HG02678 (cell line): ENCODE results near the gene PRSS53.
A peak's percentile ranks its signal among the peaks of the same experiment; 100 is the strongest.
"Not testable (repeated sequence)": the region's sequence is repeated elsewhere in the genome, so short reads cannot be mapped to it uniquely, and the experiment has no call there.

Experiments
- ATAC-seq: cut with Tn5 transposase; IDR thresholded peaks from one replicate; pipeline ENCODE4 v1.9.1; 2021; ENCODE audit warnings: mild to moderate bottlenecking, moderate library complexity; ENCODE audit not compliant: unreplicated experiment

PRSS53 gene

DNA sequence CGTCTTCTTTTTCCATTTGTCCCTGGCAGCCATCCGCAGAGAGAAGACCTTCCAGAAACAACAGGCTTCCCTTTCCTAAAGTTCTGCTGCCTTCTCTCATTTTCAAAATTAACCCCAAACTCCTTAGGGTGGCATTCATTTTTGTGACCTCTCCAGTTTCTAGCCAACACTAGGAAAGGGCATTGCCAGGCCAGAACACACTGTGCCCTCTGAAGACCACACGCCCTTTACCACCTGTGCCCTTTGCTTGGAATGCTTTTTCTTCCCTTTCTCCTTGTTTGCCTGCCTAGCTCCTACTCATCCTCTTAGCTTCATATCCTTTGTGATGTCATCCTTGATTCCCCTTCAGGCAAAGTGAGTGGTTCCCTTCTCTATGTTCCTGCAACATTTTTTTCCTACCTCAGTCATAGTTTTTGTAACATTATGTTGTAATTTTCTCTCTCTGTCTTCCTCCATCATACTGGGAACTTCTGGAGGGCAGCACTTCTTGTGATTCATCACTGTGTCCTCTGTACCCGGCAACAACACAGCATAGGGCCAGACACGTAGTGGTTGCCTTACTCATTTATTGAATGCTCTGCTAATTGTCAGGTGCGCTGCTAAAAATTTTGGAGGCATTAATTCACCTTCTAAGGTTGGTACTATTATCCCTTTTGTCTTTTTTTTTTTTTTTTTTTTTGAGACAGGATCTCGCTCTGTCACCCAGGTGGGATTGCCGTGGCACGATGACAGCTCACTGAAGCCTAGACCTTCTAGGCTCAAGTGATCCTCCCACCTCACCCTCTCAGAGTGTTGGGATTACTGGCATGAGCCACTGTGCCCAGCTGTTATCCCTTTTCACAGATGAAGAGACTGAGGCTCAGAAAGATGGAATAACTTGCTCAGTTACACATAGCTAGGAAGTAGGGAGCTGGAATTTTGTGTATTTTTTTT, 29.7 kb upstream of the PRSS53 start:
- ATAC-seq: no peak

DNA sequence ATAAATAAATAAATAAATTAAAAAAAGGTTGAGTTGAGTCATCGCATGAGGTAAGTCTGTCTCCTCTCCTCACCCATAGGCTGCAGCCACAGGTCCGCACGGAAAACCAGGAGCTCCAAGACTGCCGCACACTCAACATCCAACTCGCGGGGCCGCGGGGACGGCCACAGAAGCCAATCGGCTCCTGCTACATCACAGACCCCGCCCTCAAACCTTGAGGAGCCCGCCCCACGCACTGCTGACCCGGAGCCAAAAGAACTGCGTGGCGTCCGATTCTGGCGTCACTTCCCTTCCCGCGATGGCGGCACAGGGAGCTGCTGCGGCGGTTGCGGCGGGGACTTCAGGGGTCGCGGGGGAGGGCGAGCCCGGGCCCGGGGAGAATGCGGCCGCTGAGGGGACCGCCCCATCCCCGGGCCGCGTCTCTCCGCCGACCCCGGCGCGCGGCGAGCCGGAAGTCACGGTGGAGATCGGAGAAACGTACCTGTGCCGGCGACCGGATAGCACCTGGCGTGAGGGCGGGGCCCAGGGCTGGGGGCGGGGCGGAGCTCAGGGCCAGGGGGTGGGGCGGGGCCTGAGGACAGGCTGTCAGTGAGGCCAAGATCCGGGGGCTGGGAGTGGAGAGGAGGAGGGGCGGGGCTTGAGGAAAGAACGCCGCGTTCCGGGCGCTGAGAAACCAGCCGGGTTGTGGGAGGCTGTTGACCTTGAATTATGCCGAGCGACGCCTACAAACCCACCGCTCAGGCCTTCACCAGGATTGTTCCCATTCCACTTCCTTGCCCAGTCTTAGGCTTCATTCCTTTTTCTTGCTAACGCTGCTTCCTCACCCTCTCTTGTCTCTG, 28.9 kb upstream of the PRSS53 start, which contains the start of gene KAT8:
TSS of gene KAT8 (plus strand) at position 281 of the 839 bp plus-strand sequence. CDS start at position 299, 18 bp downstream.
- peak; percentile 84 for ATAC-seq

DNA sequence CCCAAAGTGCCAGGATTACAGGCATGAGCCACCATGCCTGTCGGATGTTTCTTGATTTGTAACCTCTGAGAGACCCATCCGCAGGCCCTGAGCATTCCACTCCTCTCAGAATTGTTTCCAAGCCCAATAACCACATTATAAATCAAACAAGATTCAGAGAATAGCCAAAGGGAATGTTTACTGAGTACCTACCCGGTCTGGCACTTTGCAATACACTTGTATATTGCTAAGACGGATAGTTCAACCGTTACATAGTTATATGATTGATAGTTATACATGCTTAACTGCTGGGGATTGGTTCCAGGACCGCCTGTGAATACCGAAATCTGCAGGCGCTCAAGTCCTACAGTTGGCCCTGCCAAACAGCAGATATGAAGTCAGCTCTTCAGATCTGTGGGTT, 25.7 kb upstream of the PRSS53 start:
- ATAC-seq: no peak

DNA sequence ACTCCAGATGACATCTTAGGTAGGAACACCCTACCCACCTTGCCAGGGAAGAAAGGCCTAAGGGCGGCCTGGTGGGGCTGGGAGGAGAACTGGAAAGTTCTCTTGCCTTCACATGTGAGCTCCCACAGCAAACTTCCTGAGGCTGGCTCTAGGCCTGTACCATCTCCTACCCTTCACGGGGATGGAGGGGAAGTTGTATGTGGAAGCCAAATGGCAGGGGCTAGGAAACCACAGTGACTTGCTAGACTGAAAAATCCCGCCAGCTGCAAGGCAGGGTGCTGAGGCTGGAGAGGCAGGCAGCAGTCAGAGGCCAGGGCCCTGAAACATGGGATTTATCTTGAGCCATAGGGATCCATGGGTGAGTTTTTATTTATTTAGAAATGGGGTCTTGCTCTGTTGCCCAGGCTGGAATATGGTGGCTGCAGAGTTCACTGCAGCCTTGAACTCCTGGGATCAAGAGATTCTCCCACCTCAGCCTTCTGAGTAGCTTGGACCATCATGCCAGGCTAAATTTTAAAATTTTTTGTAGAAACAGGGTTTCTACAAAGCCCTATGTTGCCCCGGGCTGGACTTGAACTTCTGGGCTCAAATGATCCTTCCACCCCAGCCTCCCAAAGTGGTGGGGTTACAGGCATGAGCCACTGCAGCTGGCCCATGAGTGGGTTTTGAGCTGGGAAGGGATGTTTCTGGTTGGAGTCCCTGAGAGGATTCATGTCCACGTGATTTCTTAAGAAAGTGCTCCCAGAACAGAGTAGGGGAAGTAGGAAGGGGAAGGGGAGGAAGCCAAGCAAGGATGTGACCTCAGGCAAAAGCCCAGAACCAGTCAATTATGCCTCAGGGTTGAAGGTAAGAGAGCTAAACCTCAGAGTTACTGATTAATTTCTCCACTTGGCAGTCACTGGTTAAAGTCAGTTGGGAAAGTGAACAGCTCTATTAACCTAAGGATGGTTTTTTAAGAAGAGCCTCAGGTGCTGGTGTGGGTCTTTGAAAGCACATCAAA, 24.7 kb upstream of the PRSS53 start:
- no peak for ATAC-seq

DNA sequence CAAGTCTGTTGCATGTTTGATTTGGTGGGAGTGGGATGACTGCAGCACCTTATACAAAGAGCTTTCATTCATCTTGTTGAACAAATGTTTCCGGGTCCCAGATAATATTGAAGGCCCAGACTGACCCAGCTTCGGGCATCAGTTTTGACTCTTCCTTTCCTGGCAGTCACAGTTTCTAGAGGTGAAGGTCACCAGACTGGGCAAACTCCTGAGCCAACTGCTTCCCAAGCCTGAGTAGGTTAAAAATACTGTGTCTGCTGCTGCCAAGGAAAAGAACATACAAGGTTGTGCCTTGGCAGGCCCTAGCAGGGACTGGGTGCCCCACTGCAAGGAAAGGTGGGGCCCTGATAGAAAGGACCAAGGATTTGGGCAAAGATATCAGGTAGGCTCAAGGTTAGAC, 24.0 kb upstream of the PRSS53 start:
- no peak for ATAC-seq

DNA sequence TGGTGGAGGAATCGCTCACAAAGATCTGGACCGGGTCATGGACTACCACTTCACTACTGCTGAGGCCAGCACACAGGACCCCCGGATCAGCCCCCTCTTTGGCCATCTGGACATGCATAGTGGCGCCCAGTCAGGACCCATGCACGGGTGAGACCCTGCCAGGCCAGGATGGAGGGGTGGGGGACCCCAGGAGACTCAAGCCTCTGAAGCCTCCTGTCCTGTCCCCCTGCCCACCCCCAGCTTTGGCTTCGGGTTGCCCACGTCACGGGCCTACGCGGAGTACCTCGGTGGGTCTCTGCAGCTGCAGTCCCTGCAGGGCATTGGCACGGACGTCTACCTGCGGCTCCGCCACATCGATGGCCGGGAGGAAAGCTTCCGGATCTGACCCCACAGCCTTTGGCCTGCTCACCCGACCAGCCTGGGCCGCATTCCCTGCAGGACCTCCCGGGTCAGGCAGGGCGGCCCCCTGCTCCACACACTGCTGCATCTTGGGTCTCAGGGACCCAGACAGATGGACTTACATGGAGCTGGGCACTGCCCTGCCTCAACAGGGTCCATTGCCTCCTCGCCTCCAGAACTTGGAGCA, 23.2 kb upstream of the PRSS53 start:
- no peak for ATAC-seq

DNA sequence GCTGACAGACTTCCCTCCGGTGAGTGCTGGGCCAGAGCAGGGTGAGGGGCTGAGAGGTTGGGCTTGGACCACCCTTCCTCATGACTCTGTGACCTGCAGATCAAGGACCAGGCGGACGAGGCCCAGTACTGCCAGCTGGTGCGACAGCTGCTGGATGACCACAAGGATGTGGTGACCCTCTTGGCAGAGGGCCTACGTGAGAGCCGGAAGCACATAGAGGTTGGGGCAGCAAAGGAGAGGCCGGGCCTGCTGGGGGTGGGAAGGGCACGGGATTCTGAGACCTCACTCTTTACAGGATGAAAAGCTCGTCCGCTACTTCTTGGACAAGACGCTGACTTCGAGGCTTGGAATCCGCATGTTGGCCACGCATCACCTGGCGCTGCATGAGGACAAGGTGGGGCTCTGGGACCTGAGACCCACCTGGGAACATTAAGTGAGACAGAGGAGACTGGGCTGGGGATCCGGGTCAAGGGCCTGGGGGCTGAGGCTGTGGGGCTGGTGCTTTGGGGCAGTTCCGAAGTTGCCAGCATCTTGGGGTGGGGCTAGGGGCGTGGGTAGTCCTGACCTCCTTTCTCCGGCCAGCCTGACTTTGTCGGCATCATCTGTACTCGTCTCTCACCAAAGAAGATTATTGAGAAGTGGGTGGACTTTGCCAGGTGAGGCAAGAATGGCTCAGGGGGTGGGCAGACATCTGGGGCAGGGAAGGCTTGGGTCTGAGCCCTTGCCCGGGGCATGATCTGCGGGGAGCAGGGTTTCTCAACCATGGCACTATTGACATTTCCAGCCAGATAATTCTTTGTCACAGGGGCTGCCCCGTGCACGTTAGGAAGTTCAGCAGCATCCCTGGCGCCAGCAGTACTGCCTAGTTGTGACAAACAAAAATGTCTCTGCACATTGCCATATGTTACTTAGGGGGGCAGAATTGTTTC, 21.6 kb upstream of the PRSS53 start:
- no peak for ATAC-seq

DNA sequence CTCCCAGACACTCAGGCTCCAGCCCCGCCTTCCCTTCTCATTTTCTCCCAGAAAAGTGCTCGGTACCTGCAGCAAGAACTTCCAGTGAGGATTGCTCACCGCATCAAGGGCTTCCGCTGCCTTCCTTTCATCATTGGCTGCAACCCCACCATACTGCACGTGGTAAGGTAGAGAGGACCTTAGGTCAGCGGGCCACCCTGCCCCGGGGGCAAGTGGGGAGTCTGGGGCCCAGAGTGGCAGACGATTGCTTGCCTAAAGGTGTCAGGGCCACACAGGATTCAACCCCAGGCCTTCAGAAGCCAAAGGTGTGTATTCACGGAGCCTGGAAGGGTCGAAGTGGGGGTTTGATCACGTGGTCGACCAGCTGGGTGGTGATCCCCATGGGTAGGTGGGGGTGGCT, 20.9 kb upstream of the PRSS53 start:
- no peak for ATAC-seq

DNA sequence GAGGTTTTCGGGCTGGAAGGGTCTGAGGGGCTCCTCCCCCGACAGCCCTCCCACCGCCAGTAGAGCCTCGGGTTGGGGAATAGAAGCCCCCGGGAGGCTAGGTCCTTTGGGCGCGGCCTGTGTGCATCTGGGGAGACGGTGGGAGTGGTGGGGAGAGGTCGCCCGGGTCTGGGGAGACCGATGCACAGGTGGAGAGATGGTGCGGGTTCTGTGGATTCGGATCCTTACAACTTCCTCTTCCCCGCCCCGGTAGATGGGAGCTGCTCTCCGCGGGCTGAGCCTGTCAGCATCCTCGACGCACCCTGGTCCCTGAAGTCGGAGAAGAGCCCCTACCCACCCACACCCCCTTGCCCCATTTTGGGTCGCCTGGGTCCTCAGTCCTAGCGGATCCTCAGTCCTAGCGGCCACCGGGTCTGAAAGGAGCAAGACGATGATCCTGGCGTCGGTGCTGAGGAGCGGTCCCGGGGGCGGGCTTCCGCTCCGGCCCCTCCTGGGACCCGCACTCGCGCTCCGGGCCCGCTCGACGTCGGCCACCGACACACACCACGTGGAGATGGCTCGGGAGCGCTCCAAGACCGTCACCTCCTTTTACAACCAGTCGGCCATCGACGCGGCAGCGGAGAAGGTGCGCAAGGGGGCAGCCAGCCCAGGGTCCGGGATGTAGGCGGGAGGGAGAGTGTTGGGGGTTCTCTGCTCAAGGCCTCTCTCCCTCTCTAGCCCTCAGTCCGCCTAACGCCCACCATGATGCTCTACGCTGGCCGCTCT, 20.2 kb upstream of the PRSS53 start:
- ATAC-seq: no peak

DNA sequence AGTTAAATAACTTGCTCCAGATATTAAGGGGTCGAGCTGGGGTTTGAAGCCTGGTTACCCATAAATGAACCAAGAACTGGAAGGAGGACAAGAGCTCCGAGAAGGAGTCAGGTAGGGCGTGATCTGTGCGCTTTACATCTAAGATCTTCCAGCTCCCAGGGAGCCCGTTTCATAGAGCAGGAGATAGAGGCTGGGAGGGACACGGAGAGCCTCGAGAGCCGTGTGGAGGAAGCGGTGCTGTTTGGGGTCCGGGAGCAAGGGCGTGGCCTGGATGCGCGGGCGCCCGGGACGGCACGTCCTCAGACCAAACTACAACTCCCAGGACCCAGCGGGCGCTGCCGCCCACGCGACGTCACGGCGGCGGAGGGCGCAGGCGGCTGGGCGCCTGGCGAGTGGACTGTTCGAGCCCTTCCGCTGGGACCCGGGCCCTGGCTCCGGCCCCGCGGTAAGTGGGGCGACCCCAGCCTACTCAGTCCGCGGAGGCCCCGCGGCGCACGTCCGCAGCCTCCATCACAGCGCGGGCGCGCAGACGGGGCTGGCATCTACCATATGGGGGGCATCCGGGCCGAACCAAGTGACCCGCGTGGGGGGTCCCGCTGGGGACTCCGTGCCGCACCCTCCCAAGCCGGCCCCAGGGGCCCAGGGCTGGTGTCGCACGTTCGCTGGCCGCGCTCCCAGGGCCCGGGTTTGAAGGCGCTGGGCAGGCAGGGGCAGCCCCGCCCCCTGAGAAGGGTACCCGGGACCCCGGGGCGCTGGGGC, 19.5 kb upstream of the PRSS53 start, which contains the start of gene BCKDK:
TSS of gene BCKDK (plus strand) at position 352 of the 759 bp plus-strand sequence. CDS start 838 bp downstream, outside the sequence.
- ATAC-seq: peak; percentile 86

DNA sequence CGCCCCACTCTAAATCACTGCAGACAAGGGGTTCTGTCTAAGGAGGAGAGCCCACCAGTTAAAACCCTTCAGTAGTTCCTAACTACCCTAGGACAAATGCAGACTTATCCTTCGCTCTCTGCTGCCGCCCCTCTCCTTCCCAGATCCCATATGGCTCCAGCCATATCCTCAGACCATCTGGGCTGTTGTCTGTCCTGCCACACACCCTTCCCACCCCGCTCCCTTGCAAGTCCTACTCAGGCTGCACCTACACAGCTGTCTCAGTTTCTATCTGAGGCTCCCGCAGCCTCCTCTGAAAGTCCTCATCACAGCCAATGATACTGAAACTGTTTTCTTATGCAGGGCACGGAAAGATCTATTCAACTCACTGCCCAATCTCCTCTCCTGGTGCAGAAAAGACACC, 18.7 kb upstream of the PRSS53 start:
- peak; percentile 53 for ATAC-seq

DNA sequence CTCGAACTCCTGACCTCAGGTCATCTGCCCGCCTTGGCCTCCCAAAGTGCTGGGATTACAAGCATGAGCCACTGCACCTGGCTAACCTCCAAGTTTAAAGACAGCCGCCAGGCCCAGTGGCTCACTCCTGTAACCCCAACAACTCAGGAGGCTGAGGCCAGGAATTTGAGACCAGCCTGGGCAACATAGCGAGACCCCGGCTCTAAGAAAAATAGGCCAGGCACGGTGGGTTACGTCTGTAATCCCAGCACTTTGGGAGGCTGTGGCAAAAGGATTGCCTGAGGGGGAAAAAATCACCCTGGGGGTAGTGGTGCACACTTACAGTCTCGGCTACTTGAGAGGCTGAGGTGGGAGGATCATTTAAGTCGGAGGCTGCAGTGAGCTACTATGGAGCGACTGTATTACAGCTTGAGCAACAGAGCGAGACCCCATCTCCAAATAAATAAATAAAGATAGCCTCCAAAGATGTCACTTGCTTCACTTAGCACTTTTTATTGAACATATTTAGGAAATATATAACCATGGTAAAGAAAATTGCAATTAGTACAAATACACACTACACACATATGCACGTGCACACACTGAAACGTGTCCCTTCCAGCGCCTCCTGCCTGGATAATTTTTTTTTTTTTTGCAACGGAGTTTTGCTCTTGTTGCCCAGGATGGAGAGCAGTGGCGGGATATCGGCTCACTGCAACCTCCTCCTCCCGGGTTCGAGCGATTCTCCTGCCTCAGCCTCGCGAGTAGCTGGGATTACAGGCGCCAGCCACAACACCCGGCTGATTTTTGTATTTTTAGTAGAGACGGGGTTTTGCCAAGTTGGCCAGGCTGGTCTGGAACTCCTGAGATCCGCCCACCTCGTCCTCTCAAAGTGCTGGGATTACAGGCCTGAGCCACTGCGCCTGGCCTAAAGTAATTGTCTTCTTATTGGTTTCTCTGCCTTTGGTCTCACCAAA, 18.0 kb upstream of the PRSS53 start:
- no peak for ATAC-seq

DNA sequence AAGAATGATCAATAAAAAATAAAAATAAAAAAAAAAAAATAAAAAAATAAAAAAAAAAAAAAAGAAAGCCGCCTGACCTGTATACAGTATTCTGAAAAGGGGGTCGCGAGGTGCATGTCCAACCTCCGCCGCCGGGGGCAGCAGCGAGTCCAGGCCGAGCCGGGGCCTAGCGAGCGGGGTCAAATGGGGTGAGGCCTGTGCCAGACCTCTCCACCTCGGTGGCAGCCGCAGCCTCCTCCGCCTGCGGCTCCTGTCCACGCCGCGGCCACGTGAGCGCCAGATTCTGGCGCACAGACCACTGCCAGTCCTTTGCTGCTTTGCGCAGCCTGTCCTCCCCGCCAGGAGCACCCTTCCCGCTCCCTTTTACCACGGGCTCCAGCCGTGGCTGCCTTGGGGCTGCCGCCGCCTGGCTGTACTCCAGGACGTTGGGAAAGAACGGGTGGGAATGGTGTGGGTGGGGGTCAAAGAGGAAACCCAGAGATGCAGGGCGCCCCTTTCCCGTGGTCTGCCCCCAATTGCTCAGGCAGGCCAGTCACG, 17.0 kb upstream of the PRSS53 start:
- ATAC-seq: peak; percentile 43

DNA sequence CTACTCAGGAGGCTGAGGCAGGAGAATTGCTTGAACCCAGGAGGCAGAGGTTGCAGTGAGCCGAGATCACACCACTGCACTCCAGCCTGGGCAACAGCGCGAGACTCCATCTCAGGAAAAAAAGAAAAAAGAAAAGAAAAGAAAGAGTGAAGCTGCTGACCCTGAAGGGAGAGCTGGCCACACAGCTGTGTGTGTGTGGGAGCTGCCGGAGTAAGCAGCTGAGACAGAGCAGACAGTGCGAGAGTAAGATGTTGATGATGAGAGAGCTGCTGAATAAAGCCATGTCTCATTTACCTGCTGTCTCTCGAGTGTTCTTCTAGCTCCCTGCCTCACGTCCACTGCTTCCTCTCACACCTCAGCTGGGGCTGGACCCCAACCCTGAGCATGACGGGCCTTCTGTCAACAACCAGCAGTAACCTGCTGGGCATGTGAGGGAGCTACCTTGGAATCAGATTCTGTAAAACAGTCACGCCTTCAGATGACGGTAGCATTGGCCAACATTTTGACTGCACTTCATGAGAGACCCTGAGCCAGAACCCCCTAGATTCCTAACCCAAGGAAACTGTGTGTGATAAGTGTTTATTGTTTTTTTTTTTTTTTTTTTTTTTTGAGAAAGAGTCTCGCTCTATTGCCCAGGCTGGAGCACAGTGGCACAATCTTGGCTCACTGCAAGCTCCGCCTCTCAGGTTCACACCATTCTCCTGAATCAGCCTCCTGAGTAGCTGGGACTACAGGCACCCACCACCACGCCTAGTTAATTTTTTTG, 12.3 kb upstream of the PRSS53 start:
- ATAC-seq: not testable (repeated sequence)
